ENCODE results near the gene HDAC9.

DNA sequence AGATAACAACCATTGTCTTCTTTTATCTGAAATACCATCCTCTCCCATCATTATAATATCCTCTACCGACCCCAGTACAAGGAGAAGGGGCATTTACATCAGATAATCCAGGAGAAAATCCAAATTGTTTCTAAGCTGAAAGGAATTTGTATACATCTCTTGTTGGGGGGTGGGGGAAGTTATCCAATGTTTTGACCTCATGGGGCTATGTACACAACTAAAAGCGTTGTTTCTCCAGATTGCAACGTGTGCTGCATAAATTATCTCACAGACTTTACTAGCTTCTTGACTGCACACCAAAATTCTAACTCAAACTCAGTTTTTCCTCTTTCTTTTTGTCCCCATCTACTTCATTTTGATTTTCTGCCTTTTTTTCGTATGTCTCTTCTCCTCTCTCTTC is 465.2 kb downstream of the HDAC9 start:
- TF ChIP-seq, protein P1, sequence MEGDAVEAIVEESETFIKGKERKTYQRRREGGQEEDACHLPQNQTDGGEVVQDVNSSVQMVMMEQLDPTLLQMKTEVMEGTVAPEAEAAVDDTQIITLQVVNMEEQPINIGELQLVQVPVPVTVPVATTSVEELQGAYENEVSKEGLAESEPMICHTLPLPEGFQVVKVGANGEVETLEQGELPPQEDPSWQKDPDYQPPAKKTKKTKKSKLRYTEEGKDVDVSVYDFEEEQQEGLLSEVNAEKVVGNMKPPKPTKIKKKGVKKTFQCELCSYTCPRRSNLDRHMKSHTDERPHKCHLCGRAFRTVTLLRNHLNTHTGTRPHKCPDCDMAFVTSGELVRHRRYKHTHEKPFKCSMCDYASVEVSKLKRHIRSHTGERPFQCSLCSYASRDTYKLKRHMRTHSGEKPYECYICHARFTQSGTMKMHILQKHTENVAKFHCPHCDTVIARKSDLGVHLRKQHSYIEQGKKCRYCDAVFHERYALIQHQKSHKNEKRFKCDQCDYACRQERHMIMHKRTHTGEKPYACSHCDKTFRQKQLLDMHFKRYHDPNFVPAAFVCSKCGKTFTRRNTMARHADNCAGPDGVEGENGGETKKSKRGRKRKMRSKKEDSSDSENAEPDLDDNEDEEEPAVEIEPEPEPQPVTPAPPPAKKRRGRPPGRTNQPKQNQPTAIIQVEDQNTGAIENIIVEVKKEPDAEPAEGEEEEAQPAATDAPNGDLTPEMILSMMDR (IDR thresholded peaks at IDR 0.05; ENCODE audit: borderline replicate concordance, extremely low read depth, low read length, poor library complexity, severe bottlenecking): no peak
- TF ChIP-seq EZH2 (IDR thresholded peaks at IDR 0.05; ENCODE audit: borderline replicate concordance, low read depth, low read length, severe bottlenecking): no peak

Data from DND-41 (cell line).